ENCODE measurements around the gene PPARA. TPM values are rescaled to one million over a fixed set of nuclear protein-coding genes. Genes with fewer than 3 reads are reported as not detected.

PPARA gene
- total and polyA plus RNA-seq, 5 donors = 22.9 to 85.2 (median 71.4) TPM

DNA sequence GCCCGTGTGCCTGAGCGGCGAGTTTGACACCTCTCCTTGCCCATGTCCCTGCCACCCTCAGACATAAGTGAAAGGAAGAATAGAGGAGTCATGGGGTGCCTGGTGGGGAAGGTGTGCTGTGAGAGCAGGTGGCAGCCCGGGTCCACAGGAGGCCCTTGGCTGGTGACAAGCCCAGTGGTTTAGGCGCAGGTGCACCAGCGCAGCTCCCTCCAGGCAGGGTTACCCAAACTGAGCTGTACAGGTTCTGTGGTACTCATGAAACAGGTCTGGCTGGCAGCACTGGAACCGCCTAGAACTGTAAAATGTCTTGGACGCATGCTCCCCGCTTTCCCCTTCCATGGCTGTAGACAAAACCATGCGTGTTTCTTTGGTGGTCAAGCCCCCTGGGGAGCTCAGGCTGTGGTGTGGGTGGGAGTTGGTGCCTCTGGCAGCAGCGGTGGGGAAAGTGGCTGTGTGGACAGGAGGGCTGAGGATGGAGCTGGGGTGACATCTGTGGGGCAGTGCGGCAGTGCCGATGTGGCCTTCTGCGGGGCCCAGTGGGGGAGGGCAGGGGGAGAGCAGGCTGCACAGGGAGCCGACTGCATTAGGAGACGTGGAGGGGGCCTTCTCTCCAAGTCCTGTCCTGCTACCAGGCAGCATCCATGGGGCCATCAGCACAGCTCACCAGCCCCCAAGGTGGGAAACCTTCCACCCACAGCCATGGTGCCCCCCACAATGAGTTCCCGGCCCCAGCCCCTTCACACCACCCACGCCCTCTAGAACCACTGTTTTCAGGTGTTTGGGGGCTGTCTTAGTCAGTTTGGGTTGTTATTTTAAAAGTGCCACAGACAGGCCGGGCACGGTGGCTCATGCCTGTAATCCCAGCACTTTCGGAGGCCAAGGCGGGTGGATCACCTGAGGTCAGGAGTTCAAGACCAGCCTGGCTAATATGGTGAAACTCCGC, 140.8 kb downstream of the PPARA start:
- peaks cover 5% of the 10 kb centered on the region for H3K4me1 ChIP-seq (ENCODE audit: control insufficient read depth, insufficient read depth, low read length)
- no peak overlapping the region for H3K4me3 ChIP-seq (ENCODE audit: low read length)
- no peaks in the 10 kb centered on the region for H3K27me3 ChIP-seq (ENCODE audit: control insufficient read depth, insufficient read depth)
- 89% methylated on average over 23 of the region's 23 CpGs for WGBS
- no peaks in the 10 kb centered on the region for H3K9me3 ChIP-seq (ENCODE audit: control insufficient read depth, low read length)
- intact Hi-C loops (cut with DNase I) = loop anchor here in 1 of 4 donors (10.0 kb wide), 1 partner anchor 286 kb away; no protein-coding TSS in a partner anchor
- DNase-seq = no peak
- H3K27ac ChIP-seq (ENCODE audit: low read length) = peak overlapping the region; percentile 31
- ATAC-seq = no peak

DNA sequence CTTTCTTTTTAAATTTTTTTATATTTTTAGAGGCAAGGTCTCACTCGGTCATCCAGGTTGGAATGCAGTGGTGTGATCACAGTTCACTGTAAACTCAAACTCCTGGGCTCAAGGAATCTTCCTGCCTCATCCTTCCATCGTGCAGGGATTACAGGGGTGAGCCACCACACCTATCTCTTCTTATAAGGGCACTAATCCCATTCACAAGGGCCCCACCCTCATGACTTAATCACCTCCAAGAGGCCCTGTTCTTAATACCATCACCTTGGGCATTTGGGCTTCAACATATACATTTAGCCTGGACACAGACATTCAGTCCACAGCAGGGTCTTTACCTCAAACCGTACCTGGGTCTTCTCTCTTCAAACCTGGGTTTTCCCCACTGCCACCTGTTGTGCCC, 141.8 kb downstream of the PPARA start:
- Histone ChIP-seq H3K27me3 (ENCODE audit: control insufficient read depth, insufficient read depth) (no peaks in the 10 kb centered on the region), H3K9me3 (ENCODE audit: control insufficient read depth, low read length) (no peaks in the 10 kb centered on the region), H3K4me1 (ENCODE audit: control insufficient read depth, insufficient read depth, low read length) (peaks cover 7% of the 10 kb centered on the region), H3K4me3 (ENCODE audit: low read length) (no peak overlapping the region), H3K27ac (ENCODE audit: low read length) (no peak overlapping the region)
- intact Hi-C loops (cut with DNase I) = loop anchor here in 1 of 4 donors (10.0 kb wide), 1 partner anchor 287 kb away; no protein-coding TSS in a partner anchor
- DNase-seq = no peak
- WGBS = 95% methylated on average over 3 of the region's 3 CpGs
- ATAC-seq = no peak

DNA sequence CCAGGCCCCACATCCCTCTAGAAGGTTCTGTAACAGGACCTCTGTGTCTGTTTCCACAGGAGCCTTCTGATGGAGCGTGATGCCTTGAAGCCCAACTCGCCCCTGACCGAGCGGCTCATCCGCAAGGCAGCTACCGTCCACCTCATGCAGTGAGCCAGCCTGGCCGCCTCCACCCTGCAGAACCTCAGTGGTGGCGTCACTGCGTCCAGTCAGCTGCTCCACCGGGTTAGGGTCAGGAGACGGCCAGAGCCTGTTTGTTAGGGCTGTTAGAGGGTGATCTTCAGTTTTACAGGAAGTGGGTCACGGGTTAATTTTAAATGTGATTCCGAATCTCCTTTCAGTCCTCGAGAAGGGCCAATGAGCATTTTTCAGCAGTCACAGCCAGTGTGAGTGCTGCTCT, 142.4 kb downstream of the PPARA start:
- H3K4me3 ChIP-seq (ENCODE audit: low read length) = no peak overlapping the region
- DNase-seq (no peak), ATAC-seq (no peak)
- H3K27me3 ChIP-seq (ENCODE audit: control insufficient read depth, insufficient read depth) = no peaks in the 10 kb centered on the region
- intact Hi-C loops (cut with DNase I) = loop anchor here in 1 of 4 donors (10.0 kb wide), 1 partner anchor 288 kb away; no protein-coding TSS in a partner anchor
- H3K9me3 ChIP-seq (ENCODE audit: control insufficient read depth, low read length) = no peaks in the 10 kb centered on the region
- H3K27ac ChIP-seq (ENCODE audit: low read length) = no peak overlapping the region
- peaks cover 8% of the 10 kb centered on the region for H3K4me1 ChIP-seq (ENCODE audit: control insufficient read depth, insufficient read depth, low read length)
- WGBS = 86% methylated on average over 14 of the region's 14 CpGs

Other genes with a start within 250 kb of the PPARA start
- gene WNT7B, start 173.4 kb upstream of the PPARA start, total RNA-seq = not detected
- not detected for gene WNT7B, start 173.4 kb upstream of the PPARA start, polyA plus RNA-seq
- gene CDPF1, start 99.8 kb downstream of the PPARA start, total RNA-seq = 10 to 100 TPM in 1 of 4 donors, 1 to 10 TPM in 3; 8.9 to 10.4 (median 9.2) TPM
- gene CDPF1, start 99.8 kb downstream of the PPARA start, polyA plus RNA-seq = 10.5 TPM
- gene PKDREJ, start 112.8 kb downstream of the PPARA start, total RNA-seq = under 1 TPM; 0.06 to 0.25 (median 0.10) TPM
- 0.07 TPM for gene PKDREJ, start 112.8 kb downstream of the PPARA start, polyA plus RNA-seq
- 10 to 100 TPM; 22.4 to 30.7 (median 27.8) TPM for gene TTC38, start 117.5 kb downstream of the PPARA start, total RNA-seq
- gene TTC38, start 117.5 kb downstream of the PPARA start, polyA plus RNA-seq = 16.6 TPM
- gene GTSE1, start 146.3 kb downstream of the PPARA start, total RNA-seq = 1 to 10 TPM in 3 of 4 donors, under 1 TPM in 1; 0.42 to 1.8 (median 1.2) TPM
- gene GTSE1, start 146.3 kb downstream of the PPARA start, polyA plus RNA-seq = 0.50 TPM
- gene TRMU, start 185.2 kb downstream of the PPARA start, total RNA-seq = 10 to 100 TPM; 31.5 to 48.7 (median 38.9) TPM
- gene TRMU, start 185.2 kb downstream of the PPARA start, polyA plus RNA-seq = 40.2 TPM

All from right cardiac atrium (tissue), 5 donors.